ENCODE data around the gene ZNF350.
"Not testable (repeated sequence)": the region's sequence is repeated elsewhere in the genome, so short reads cannot be mapped to it uniquely, and the experiment has no call there.

The ZNF350 gene

DNA sequence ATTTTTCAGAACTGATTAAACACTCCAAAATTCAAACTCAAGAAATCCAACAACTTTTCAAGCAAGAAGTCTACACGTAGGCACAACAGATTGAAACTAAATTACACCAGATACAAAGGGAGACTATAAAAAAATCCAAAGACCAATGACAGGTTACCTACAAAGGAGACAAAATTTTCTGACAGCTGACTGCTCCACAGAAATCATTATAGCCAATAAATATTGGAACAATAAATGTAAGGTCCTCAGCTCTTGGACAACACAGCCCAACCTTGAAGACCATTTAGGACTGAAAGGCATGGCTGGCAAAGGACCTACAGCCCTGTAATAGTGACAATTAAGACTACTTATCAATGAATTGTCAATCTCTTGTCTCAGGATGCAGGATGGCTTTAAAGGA, 15.9 kb downstream of the ZNF350 start:
- DNase-seq, result no peak

DNA sequence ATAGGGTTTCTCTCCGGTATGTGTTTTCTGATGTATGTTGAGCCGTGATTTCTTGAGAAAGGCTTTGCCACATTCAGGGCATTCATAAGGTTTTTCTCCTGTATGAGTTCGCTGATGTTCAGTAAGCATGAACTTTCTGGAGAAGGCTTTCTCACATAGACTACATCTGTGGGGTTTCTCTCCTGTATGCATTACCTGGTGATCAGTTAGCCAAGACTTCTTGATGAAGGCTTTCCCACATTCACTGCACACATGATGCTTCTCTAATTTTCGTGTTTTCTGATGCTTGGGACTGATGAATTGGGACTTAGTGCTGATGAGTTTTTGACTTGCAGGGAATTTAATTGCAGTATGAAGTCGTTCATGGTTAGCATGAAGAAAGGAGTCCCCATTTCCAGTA, 21.1 kb downstream of the ZNF350 start:
- no peak for DNase-seq

GRCh38 chr19:51960621-51961233, 25.9 kb downstream of the ZNF350 start:
- DNase-seq, result not testable (repeated sequence)

DNA sequence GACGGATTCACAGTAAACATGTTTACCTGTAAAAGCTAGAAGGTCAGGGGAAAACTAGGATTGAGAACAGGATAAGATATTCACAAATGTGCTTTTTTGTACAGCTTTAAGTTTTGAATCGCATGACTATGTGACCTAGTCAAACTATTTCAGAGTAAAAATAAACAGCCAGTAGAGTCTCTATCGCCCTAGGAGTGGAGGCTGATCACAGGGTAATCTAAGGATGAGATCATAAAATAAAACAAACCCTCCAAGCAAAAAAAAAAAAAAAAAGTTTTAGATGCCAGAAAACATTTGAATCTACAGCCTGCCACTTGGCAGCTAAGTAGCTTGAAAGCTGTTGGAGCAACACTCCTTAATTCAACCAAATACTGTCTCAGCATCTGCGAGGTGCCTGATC, 26.8 kb downstream of the ZNF350 start:
- no peak for DNase-seq

- DNase-seq, result not testable (repeated sequence)
Measured at GRCh38 chr19:51957846-51958245, 28.8 kb downstream of the ZNF350 start.

DNA sequence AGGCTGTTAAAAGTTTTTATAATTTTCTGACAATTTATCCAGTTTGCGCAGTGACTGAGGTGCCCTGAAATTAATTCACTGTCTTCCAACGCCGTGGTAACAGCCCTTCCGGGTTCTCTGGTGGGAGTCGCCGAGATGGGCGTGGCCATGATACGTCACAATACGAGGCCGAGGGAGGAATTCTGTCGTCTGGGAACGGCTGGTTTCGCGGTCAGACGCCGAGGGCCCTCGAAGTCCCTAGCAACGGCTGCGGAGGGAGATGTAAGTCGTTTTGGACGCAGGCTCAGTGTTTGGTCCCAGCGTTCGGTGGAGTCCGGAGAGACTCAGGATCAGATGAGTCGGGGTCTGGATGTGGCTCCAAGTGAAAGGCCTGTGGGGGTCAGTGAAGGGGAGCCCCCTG, 37.7 kb downstream of the ZNF350 start:
- DNase-seq, result no peak

- no peak for DNase-seq
Measured at GRCh38 chr19:51946602-51947001, 40.0 kb downstream of the ZNF350 start.

DNA sequence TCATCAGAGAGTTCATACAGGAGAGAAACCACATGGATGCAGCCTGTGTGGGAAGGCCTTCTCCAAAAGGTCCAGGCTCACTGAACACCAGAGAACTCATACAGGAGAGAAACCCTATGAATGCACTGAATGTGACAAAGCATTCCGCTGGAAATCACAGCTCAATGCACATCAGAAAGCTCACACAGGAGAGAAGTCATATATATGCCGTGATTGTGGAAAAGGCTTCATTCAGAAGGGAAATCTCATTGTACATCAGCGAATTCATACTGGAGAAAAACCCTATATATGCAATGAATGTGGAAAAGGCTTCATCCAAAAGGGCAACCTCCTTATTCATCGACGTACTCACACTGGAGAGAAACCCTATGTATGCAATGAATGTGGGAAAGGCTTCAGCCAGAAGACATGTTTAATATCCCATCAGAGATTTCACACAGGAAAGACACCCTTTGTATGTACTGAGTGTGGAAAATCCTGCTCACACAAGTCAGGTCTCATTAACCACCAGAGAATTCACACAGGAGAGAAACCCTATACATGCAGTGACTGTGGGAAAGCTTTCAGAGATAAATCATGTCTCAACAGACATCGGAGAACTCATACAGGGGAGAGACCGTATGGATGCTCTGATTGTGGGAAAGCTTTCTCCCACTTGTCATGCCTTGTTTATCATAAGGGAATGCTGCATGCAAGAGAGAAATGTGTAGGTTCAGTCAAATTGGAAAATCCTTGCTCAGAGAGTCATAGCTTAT, 41.7 kb downstream of the ZNF350 start:
- DNase-seq, result no peak

- DNase-seq, result no peak
Measured at GRCh38 chr19:51938936-51939335, 47.7 kb downstream of the ZNF350 start.

DNA sequence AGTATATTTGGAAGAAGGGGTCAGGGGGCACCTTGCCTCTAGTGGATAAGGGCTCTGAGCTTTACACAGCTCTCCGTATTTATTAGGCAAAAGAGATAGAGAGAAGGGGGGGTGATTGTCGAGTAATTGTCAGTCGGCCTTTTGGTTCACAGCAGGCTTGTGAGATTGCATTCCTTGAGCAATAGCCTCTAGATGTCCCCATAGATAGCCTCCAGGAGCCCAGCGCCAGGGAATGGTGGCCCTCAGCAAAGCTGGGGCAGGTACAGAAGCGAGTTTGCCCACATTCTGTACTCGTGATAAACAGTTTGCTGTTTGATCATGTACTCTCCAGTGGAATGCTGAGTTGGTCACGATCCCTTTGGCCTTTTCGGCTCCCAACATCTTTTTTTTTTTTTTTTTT, 54.7 kb downstream of the ZNF350 start:
- no peak for DNase-seq

- DNase-seq, result no peak
Measured at GRCh38 chr19:51927859-51928258, 58.8 kb downstream of the ZNF350 start.

GRCh38 chr19:51926784-51927741, 59.6 kb downstream of the ZNF350 start, which contains the start of gene ZNF613:
Gene ZNF613, plus strand, starts transcription at chr19:51927472. Its CDS starts 8,749 bp downstream, at chr19:51936221.
- peak; percentile 81 to 84 for DNase-seq

DNA sequence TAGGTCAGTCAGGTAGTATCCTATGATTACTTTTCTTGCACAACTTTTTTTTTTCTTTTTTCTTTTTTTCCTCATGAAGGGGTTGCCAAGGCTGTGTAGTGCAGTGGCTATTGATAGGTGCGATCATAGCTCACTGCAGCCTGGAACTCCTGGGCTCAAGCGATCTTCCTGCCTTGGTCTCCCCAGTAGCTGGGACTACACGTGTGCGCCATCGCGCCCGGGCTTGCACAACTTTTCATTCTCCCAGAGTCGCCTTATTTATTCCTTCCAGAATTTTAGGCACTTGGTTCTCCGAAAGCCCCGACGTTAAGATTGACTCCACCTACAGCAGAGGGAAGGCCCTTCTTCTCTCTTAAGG, 60.2 kb downstream of the ZNF350 start:
- no peak for DNase-seq

- peak in 1 of 2 donors; percentile 5 for DNase-seq
Measured at GRCh38 chr19:51921949-51922348, 64.7 kb downstream of the ZNF350 start.

- no peak for DNase-seq
Measured at GRCh38 chr19:51919606-51920005, 67.0 kb downstream of the ZNF350 start.

DNA sequence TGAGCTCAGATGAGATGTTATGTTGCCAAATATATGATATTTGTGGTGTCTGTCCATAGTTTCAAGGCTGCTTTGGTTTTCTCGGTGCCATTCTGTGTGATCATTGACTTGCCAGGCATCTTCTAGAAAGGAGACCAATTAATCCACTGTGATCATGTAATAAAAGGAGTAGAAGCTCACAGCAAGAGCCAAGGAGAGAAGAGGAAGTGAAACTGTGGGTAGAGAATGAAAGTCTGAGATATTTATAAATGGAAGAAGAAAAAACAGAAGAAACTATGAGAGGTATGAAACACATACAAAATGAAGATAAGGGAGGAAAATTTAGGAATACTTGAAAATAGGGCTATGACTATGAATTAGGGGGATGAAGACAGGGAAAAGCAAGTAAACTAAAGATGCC, 70.5 kb downstream of the ZNF350 start:
- DNase-seq, result no peak

- DNase-seq, result no peak
Measured at GRCh38 chr19:51915324-51915867, 71.2 kb downstream of the ZNF350 start.

All from stimulated activated CD4-positive, alpha-beta T cell treated with anti-CD3 and anti-CD28 coated beads, Interleukin-2, amount 100 ng/mL, for 24 hours (primary cell).